ENCODE data around the gene YRDC.

YRDC gene

GRCh38 chr1:37765916-37766664 lies 41.9 kb downstream of the YRDC start:
- peak; percentile 31 for DNase-seq (ENCODE audit: low read depth)

- no peak for DNase-seq (ENCODE audit: low read depth)
Measured at GRCh38 chr1:37764888-37765441, 43.0 kb downstream of the YRDC start, which contains the start of gene EPHA10. Gene EPHA10 (minus strand): TSS chr1:37765120. CDS start chr1:37765066, 54 bp downstream.

- DNase-seq (ENCODE audit: low read depth), result peak; percentile 43
Measured at GRCh38 chr1:37764414-37764825, 43.6 kb downstream of the YRDC start.

- DNase-seq (ENCODE audit: low read depth), result no peak
Measured at GRCh38 chr1:37763791-37764413, 44.1 kb downstream of the YRDC start.

GRCh38 chr1:37762516-37762915 lies 45.5 kb downstream of the YRDC start:
- DNase-seq (ENCODE audit: low read depth), result no peak

GRCh38 chr1:37761416-37762095 lies 46.5 kb downstream of the YRDC start:
- no peak for DNase-seq (ENCODE audit: low read depth)

GRCh38 chr1:37759451-37759850 lies 48.6 kb downstream of the YRDC start:
- DNase-seq (ENCODE audit: low read depth), result no peak

GRCh38 chr1:37755951-37756560 lies 52.0 kb downstream of the YRDC start:
- DNase-seq (ENCODE audit: low read depth), result no peak

- DNase-seq (ENCODE audit: low read depth), result peak; percentile 47
Measured at GRCh38 chr1:37755290-37755689, 52.7 kb downstream of the YRDC start.

- DNase-seq (ENCODE audit: low read depth), result no peak
Measured at GRCh38 chr1:37753473-37754321, 54.3 kb downstream of the YRDC start.
